NCI-H146 (cell line): ENCODE results near the gene MST1R.

Experiments
- DNase-seq: peaks from one replicate; lab custom pipeline; 2025; lab: John Stamatoyannopoulos, UW

MST1R gene

GRCh38 chr3:49839193-49839809 is 64.4 kb downstream of the MST1R start:
- peak; percentile 34 for DNase-seq
